Hepatocyte (in vitro differentiated cells): ENCODE results near the gene ENOPH1.

ENCODE experiments used
- EZH2 ChIP-seq: fragments of 200-600 bp; sonication (generic); IDR thresholded peaks from 2 replicates; pipeline ENCODE4 v1.6.1; 2016; ENCODE audit warnings: antibody characterized with exemption, mild to moderate bottlenecking, borderline replicate concordance
- EZH2phosphoT487 ChIP-seq: fragments of 200-600 bp; sonication (generic); IDR thresholded peaks from one replicate; pipeline ENCODE4 v1.6.1; 2018; ENCODE audit warnings: antibody characterized with exemption, mild to moderate bottlenecking, low read depth, moderate library complexity; ENCODE audit not compliant: unreplicated experiment, severe bottlenecking
- TF ChIP-seq, protein P1 (sequence below): fragments of 200-600 bp; sonication (generic); IDR thresholded peaks from 2 replicates; pipeline ENCODE4 v1.5.1; 2016; ENCODE audit warnings: antibody characterized with exemption, mild to moderate bottlenecking; ENCODE audit not compliant: poor library complexity

DNA sequence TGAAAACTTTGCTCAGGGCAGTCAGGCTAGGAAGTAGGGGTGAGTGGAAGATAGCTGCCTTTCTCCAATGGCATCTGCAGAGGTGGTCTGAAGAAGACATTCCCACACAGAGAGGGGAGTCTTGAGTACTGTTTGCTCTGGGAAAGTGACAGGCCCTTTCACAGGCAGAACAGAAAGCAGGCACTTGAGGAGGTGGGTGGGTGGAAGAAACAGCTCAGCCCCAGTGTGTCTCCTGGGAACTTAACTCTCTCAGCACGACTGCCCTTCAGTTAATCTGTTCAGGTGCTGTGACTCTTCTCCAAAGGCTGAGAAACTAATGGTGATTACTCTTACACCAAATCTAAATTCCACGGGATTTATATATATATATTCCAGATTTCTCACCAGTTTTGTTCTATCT, 28.3 kb downstream of the ENOPH1 start:
- TF ChIP-seq, protein P1, sequence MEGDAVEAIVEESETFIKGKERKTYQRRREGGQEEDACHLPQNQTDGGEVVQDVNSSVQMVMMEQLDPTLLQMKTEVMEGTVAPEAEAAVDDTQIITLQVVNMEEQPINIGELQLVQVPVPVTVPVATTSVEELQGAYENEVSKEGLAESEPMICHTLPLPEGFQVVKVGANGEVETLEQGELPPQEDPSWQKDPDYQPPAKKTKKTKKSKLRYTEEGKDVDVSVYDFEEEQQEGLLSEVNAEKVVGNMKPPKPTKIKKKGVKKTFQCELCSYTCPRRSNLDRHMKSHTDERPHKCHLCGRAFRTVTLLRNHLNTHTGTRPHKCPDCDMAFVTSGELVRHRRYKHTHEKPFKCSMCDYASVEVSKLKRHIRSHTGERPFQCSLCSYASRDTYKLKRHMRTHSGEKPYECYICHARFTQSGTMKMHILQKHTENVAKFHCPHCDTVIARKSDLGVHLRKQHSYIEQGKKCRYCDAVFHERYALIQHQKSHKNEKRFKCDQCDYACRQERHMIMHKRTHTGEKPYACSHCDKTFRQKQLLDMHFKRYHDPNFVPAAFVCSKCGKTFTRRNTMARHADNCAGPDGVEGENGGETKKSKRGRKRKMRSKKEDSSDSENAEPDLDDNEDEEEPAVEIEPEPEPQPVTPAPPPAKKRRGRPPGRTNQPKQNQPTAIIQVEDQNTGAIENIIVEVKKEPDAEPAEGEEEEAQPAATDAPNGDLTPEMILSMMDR: no peak
- TF ChIP-seq EZH2phosphoT487 (no peak), EZH2 (no peak)
